HCT116 (cell line): Measurements from ENCODE around the gene TK1. TPM values are rescaled to one million over a fixed set of nuclear protein-coding genes. Genes with fewer than 3 reads are reported as not detected.

Experiments used
- ATAC-seq: fragments of 200-7000 bp; cut with Tn5 transposase; 2 replicates; pipeline ENCODE4 v1.9.1; 2020; ENCODE audit warnings: mild to moderate bottlenecking, moderate library complexity
- BruUV-seq: library from RNA; stranded (reverse); fragments of 400-500 nt; replicated peaks from 2 replicates; lab custom pipeline; 2021; lab: Mats Ljungman, UMichigan
- CTCF ChIA-PET: fragments of 300-600 bp; sonication (Branson Sonifier 250); formaldehyde crosslinking; loops from one replicate; lab custom pipeline; 2021; ENCODE audit warnings: antibody characterized with exemption; lab: Charles Lee
- POLR2A ChIA-PET: fragments of 300-600, 350-600 bp; sonication (Branson Sonifier 250); formaldehyde crosslinking; loops from one replicate; lab custom pipeline; 2021; ENCODE audit warnings: antibody characterized with exemption; lab: Charles Lee
- RAD21 ChIA-PET, 2 experiments: fragments of 300-600 bp; sonication (Branson Sonifier 250); formaldehyde crosslinking; loops; one replicate each; lab custom pipeline; 2023; ENCODE audit warnings: low total read pairs in 2 of 2; ENCODE audit not compliant: uncharacterized antibody in 2 of 2, unreplicated experiment in 2 of 2, low non-redundant PET in 1 of 2; lab: Charles Lee
- DNase-seq: peaks from one replicate; pipeline ENCODE4 v3.0.0-alpha.2; 2010; ENCODE audit warnings: low read depth, low spot score
- H2AFZ ChIP-seq: fragments of 200-600 bp; shearing (Covaris generic), sonication (generic); 2 replicates; pipeline ENCODE4 v1.6.1; 2017; ENCODE audit warnings: low read depth, mixed run types, mixed read lengths, antibody characterized with exemption, low read length; ENCODE audit not compliant: poor library complexity, severe bottlenecking
- H3K27ac ChIP-seq: 2 replicates; pipeline ENCODE4 v1.5.1; 2012; ENCODE audit warnings: low read depth, low read length
- H3K27me3 ChIP-seq: fragments of 200-600 bp; sonication (generic); 2 replicates; pipeline ENCODE4 v1.6.1; 2016; ENCODE audit warnings: mixed run types, low read length, mixed read lengths; ENCODE audit not compliant: insufficient read depth
- H3K36me3 ChIP-seq, 2 experiments: fragments of 200-500 bp in 1 of 2; fragments of 200-600 bp in 1 of 2; sonication (Bioruptor generic) in 1 of 2; sonication (generic) in 1 of 2; 2 replicates each; pipeline versions ENCODE4 v1.5.1 to v1.6.1; 2014 to 2016; ENCODE audit warnings: low read length in 2 of 2, inconsistent platforms in 1 of 2, mixed read lengths in 1 of 2, mixed run types in 1 of 2; ENCODE audit not compliant: insufficient read depth in 2 of 2, control insufficient read depth in 1 of 2
- H3K4me1 ChIP-seq, 2 experiments: fragments of 200-600 bp in 1 of 2; sonication (generic) in 1 of 2; 2 replicates each; pipeline versions ENCODE4 v1.5.1 to v1.6.1; 2012 to 2017; ENCODE audit warnings: low read length in 2 of 2, inconsistent platforms in 1 of 2, mild to moderate bottlenecking in 1 of 2, mixed read lengths in 1 of 2, mixed run types in 1 of 2, moderate library complexity in 1 of 2; ENCODE audit not compliant: insufficient read depth in 2 of 2, control insufficient read depth in 1 of 2
- H3K4me2 ChIP-seq: fragments of 200-600 bp; sonication (generic); 2 replicates; pipeline ENCODE4 v1.6.1; 2017; ENCODE audit warnings: mixed run types, low read length, mixed read lengths
- H3K4me3 ChIP-seq, 2 experiments: fragments of 200-600 bp in 1 of 2; sonication (generic) in 1 of 2; replicated peaks in 1 of 2; 2 replicates each; pipeline ENCODE4 v1.5.1; 2011 to 2016; ENCODE audit warnings: low read length in 2 of 2, control low read depth in 1 of 2, low read depth in 1 of 2, mild to moderate bottlenecking in 1 of 2, mixed read lengths in 1 of 2, mixed run types in 1 of 2
- H3K79me2 ChIP-seq: fragments of 200-600 bp; sonication (generic); 2 replicates; pipeline ENCODE4 v1.6.1; 2017; ENCODE audit warnings: mild to moderate bottlenecking, mixed run types, low read length, moderate library complexity, mixed read lengths; ENCODE audit not compliant: insufficient read depth
- H3K9ac ChIP-seq: fragments of 200-600 bp; sonication (generic); 2 replicates; pipeline ENCODE4 v1.6.1; 2016; ENCODE audit warnings: low read length, mixed read lengths
- H3K9me2 ChIP-seq: fragments of 200-600 bp; sonication (generic), shearing (Covaris generic); 2 replicates; pipeline ENCODE4 v1.6.1; 2017; ENCODE audit warnings: mixed run types, mild to moderate bottlenecking, moderate library complexity; ENCODE audit not compliant: insufficient read depth
- H3K9me3 ChIP-seq, 2 experiments: fragments of 200-500 bp in 1 of 2; fragments of 200-600 bp in 1 of 2; sonication (Bioruptor generic) in 1 of 2; sonication (generic) in 1 of 2; 2 replicates each; pipeline ENCODE4 v1.6.1; 2014 to 2017; ENCODE audit warnings: low read length in 2 of 2, mixed read lengths in 2 of 2, inconsistent platforms in 1 of 2, low read depth in 1 of 2, mild to moderate bottlenecking in 1 of 2, mixed run types in 1 of 2, moderate library complexity in 1 of 2; ENCODE audit not compliant: control insufficient read depth in 1 of 2, insufficient read depth in 1 of 2
- H4K20me1 ChIP-seq: fragments of 200-600 bp; sonication (generic), shearing (Covaris generic); 2 replicates; pipeline ENCODE4 v1.6.1; 2017; ENCODE audit warnings: mixed run types, mild to moderate bottlenecking, moderate library complexity; ENCODE audit not compliant: insufficient read depth
- CBX3 ChIP-seq: IDR thresholded peaks from 2 replicates; pipeline ENCODE4 v1.6.1; 2012; ENCODE audit warnings: low read depth
- CEBPB ChIP-seq: IDR thresholded peaks from 2 replicates; pipeline ENCODE4 v1.6.1; 2012; ENCODE audit warnings: low read depth
- EGR1 ChIP-seq: IDR thresholded peaks from 2 replicates; pipeline ENCODE4 v1.6.1; 2012; ENCODE audit warnings: low read depth
- ELF1 ChIP-seq: IDR thresholded peaks from 2 replicates; pipeline ENCODE4 v1.6.1; 2012; ENCODE audit warnings: low read depth, borderline replicate concordance
- SIN3A ChIP-seq: IDR thresholded peaks from 2 replicates; pipeline ENCODE4 v1.6.1; 2012; ENCODE audit warnings: low read depth
- SP1 ChIP-seq: IDR thresholded peaks from 2 replicates; pipeline ENCODE4 v1.6.1; 2012; ENCODE audit warnings: low read depth
- SRF ChIP-seq: IDR thresholded peaks from 2 replicates; pipeline ENCODE4 v1.6.1; 2012; ENCODE audit warnings: low read depth
- ZFX ChIP-seq: fragments of 450-650 bp; IDR thresholded peaks from 2 replicates; pipeline ENCODE4 v1.6.1; 2017
- intact Hi-C: fragments of 100-400 bp; cut with micrococcal nuclease; formaldehyde crosslinking; loops from 2 replicates; pipeline ENCODE4 v1.10.0; 2022
- total RNA-seq: library from RNA; stranded (reverse); gene quantifications from one replicate; pipeline ENCODE4 v1.2.1, GENCODE V29; 2021; ENCODE audit not compliant: unreplicated experiment
- TF ChIP-seq, protein P1 (sequence below), 3 experiments: fragments of 200-600 bp in 1 of 3; sonication (generic) in 1 of 3; IDR thresholded peaks in 2 of 3; conservative IDR thresholded peaks in 1 of 3; 2 replicates each; pipeline ENCODE4 v1.5.1; 2012 to 2017; ENCODE audit warnings: low read depth in 2 of 3, low read length in 2 of 3, antibody characterized with exemption in 1 of 3, borderline replicate concordance in 1 of 3, control low read depth in 1 of 3, mild to moderate bottlenecking in 1 of 3, mixed read lengths in 1 of 3, mixed run types in 1 of 3, moderate library complexity in 1 of 3; ENCODE audit not compliant: insufficient read depth in 1 of 3
- TF ChIP-seq, protein P2 (sequence below): IDR thresholded peaks from 2 replicates; pipeline ENCODE4 v1.6.1; 2011; ENCODE audit warnings: mild to moderate bottlenecking, low read length, moderate library complexity; ENCODE audit not compliant: insufficient replicate concordance; ENCODE audit errors: extremely low read depth
- TF ChIP-seq, protein P3 (sequence below): IDR thresholded peaks from 2 replicates; pipeline ENCODE4 v1.6.1; 2012; ENCODE audit warnings: low read depth
- TF ChIP-seq, protein P4 (sequence below): IDR thresholded peaks from 2 replicates; pipeline ENCODE4 v1.6.1; 2012
- TF ChIP-seq, protein P5 (sequence below): IDR thresholded peaks from 2 replicates; pipeline ENCODE4 v1.6.1; 2012

Gene TK1
- total RNA-seq, 1 experiment from 2014 or later: 315 TPM

DNA sequence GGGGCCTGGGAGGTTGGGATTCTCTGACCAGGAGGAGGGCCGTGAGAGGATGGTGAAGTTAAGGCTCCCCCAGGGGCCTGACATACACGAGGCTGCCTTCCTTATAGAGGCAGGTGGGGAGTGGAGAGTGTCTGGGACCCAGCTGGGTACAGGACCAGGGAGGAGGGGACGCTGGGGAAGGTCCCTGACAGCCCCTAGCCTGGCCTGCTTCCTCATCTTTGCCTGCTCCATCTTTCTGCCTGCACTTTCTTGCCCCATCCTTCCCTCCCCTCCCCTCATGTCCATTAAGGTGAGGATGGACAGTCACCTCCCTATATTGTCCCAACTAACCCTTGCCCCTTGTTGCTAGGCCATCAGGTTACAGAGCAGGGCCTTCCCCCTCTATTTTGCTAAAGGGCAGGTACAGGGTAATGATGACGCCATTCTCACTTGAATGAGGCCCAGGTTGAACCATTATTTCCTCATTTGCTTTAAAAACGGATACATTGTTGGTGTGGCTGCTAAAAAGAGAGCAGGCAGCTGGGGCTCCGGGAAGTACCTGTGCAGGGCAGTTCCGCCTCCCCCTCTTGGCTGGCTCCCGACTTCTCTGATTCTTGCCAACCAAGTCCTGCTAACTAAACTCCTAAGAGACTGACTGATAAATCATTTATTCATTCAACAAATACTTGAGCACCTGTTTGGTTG is 39.4 kb downstream of the TK1 start:
- POLR2A ChIA-PET: no interaction called here
- no TSS peak for BruUV-seq

DNA sequence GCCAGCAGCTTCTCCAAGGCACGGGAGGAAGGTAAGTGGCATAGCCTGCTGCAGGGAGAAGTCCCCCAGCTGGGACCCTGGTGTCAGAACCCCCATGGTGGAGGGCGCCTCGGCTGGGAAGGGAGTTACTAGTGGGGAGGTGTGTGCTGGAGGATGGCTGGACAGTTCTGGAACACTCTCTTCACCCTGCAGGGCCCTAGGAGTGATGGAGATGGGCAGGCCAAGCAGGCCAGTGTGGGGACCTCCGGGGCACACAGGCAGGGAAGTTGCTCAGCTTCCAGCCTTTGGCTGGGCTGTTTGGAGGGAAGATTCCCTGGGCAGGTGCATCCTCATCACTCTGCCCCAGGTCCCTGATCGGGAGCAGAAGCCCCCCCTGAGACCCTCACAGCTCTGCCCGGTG is 40.0 kb downstream of the TK1 start:
- no peaks in the 10 kb centered on the region for H3K36me3 ChIP-seq
- no peaks in the 10 kb centered on the region for H3K9me3 ChIP-seq
- ATAC-seq: no peak
- DNase-seq: no peak
- no peak overlapping the region for H2AFZ ChIP-seq
- H3K4me2 ChIP-seq: no peak overlapping the region
- no peak overlapping the region for H3K27ac ChIP-seq
- no peaks in the 10 kb centered on the region for H3K9me2 ChIP-seq
- H3K79me2 ChIP-seq: no peaks in the 10 kb centered on the region
- no peaks in the 10 kb centered on the region for H4K20me1 ChIP-seq
- H3K27me3 ChIP-seq: no peaks in the 10 kb centered on the region
- no peak overlapping the region for H3K4me3 ChIP-seq
- intact Hi-C loops: no loop called here
- H3K4me1 ChIP-seq: peaks cover 35 to 50% of the 10 kb centered on the region in 2 experiments
- ChIA-PET POLR2A (no interaction called here), RAD21 (no interaction called here), CTCF (no interaction called here)
- H3K9ac ChIP-seq: no peak overlapping the region
- BruUV-seq: no TSS peak
- no peak for TF ChIP-seq ELF1
- TF ChIP-seq, protein P1, sequence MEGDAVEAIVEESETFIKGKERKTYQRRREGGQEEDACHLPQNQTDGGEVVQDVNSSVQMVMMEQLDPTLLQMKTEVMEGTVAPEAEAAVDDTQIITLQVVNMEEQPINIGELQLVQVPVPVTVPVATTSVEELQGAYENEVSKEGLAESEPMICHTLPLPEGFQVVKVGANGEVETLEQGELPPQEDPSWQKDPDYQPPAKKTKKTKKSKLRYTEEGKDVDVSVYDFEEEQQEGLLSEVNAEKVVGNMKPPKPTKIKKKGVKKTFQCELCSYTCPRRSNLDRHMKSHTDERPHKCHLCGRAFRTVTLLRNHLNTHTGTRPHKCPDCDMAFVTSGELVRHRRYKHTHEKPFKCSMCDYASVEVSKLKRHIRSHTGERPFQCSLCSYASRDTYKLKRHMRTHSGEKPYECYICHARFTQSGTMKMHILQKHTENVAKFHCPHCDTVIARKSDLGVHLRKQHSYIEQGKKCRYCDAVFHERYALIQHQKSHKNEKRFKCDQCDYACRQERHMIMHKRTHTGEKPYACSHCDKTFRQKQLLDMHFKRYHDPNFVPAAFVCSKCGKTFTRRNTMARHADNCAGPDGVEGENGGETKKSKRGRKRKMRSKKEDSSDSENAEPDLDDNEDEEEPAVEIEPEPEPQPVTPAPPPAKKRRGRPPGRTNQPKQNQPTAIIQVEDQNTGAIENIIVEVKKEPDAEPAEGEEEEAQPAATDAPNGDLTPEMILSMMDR (IDR thresholded peaks at IDR 0.05 in 2 of 3, conservative IDR thresholded peaks at IDR 0.05 in 1 of 3; ENCODE audit: borderline replicate concordance in 1 of 3, insufficient read depth in 1 of 3, low read depth in 2 of 3, low read length in 2 of 3): no peak
- no peak for TF ChIP-seq ZFX
- TF ChIP-seq SRF: no peak
- TF ChIP-seq, protein P2, sequence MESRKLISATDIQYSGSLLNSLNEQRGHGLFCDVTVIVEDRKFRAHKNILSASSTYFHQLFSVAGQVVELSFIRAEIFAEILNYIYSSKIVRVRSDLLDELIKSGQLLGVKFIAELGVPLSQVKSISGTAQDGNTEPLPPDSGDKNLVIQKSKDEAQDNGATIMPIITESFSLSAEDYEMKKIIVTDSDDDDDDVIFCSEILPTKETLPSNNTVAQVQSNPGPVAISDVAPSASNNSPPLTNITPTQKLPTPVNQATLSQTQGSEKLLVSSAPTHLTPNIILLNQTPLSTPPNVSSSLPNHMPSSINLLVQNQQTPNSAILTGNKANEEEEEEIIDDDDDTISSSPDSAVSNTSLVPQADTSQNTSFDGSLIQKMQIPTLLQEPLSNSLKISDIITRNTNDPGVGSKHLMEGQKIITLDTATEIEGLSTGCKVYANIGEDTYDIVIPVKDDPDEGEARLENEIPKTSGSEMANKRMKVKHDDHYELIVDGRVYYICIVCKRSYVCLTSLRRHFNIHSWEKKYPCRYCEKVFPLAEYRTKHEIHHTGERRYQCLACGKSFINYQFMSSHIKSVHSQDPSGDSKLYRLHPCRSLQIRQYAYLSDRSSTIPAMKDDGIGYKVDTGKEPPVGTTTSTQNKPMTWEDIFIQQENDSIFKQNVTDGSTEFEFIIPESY: no peak
- TF ChIP-seq, protein P3, sequence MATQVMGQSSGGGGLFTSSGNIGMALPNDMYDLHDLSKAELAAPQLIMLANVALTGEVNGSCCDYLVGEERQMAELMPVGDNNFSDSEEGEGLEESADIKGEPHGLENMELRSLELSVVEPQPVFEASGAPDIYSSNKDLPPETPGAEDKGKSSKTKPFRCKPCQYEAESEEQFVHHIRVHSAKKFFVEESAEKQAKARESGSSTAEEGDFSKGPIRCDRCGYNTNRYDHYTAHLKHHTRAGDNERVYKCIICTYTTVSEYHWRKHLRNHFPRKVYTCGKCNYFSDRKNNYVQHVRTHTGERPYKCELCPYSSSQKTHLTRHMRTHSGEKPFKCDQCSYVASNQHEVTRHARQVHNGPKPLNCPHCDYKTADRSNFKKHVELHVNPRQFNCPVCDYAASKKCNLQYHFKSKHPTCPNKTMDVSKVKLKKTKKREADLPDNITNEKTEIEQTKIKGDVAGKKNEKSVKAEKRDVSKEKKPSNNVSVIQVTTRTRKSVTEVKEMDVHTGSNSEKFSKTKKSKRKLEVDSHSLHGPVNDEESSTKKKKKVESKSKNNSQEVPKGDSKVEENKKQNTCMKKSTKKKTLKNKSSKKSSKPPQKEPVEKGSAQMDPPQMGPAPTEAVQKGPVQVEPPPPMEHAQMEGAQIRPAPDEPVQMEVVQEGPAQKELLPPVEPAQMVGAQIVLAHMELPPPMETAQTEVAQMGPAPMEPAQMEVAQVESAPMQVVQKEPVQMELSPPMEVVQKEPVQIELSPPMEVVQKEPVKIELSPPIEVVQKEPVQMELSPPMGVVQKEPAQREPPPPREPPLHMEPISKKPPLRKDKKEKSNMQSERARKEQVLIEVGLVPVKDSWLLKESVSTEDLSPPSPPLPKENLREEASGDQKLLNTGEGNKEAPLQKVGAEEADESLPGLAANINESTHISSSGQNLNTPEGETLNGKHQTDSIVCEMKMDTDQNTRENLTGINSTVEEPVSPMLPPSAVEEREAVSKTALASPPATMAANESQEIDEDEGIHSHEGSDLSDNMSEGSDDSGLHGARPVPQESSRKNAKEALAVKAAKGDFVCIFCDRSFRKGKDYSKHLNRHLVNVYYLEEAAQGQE: no peak
- TF ChIP-seq, protein P4, sequence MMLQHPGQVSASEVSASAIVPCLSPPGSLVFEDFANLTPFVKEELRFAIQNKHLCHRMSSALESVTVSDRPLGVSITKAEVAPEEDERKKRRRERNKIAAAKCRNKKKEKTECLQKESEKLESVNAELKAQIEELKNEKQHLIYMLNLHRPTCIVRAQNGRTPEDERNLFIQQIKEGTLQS: no peak
- TF ChIP-seq EGR1: no peak
- TF ChIP-seq CBX3: no peak
- TF ChIP-seq, protein P5, sequence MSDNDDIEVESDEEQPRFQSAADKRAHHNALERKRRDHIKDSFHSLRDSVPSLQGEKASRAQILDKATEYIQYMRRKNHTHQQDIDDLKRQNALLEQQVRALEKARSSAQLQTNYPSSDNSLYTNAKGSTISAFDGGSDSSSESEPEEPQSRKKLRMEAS: no peak

More for the DNA sequence above, 39.4 kb downstream of the TK1 start:
- TF ChIP-seq SP1: no peak
- no peak for TF ChIP-seq SIN3A
- TF ChIP-seq CEBPB: no peak
- no peaks in the 10 kb centered on the region for H3K36me3 ChIP-seq
- H3K79me2 ChIP-seq: no peaks in the 10 kb centered on the region
- ATAC-seq: no peak
- H3K27me3 ChIP-seq: no peaks in the 10 kb centered on the region
- no peak overlapping the region for H2AFZ ChIP-seq
- H3K27ac ChIP-seq: no peak overlapping the region
- H3K4me1 ChIP-seq: peaks cover 32 to 45% of the 10 kb centered on the region in 2 experiments
- H3K9ac ChIP-seq: no peak overlapping the region
- ChIA-PET CTCF (interaction anchor here (1.0 kb wide), 1 partner anchor 40 kb away, joined by 4 read pairs; the partner anchor contains the start of genes AFMID and TK1), RAD21 (no interaction called here)
- intact Hi-C loops: no loop called here
- H4K20me1 ChIP-seq: no peaks in the 10 kb centered on the region
- no peak overlapping the region for H3K4me3 ChIP-seq
- no peaks in the 10 kb centered on the region for H3K9me3 ChIP-seq
- no peaks in the 10 kb centered on the region for H3K9me2 ChIP-seq
- no peak overlapping the region for H3K4me2 ChIP-seq
- no peak for DNase-seq
